Pancreas (tissue), 10 donors: ENCODE data around the gene CUX1. TPM values are rescaled to one million over a fixed set of nuclear protein-coding genes. Genes with fewer than 3 reads are reported as not detected.
A peak's percentile ranks its signal among the peaks of the same experiment; 100 is the strongest.
"Not testable (repeated sequence)": the region's sequence is repeated elsewhere in the genome, so short reads cannot be mapped to it uniquely, and the experiment has no call there.

ENCODE experiments used
- ATAC-seq, 4 donors: fragments of 200-7000 bp; cut with Tn5 transposase; one replicate each; pipeline versions ENCODE4 v1.8.0 to v1.9.1; 2020; ENCODE audit warnings: mild to moderate bottlenecking in 4 of 4, moderate library complexity in 4 of 4
- DNase-seq, 6 donors: peaks; one replicate each; pipeline ENCODE4 v3.0.0-alpha.2; 2020
- FAIRE-seq: peaks from 2 replicates; lab custom pipeline; 2012; peaks lifted over from hg19 to GRCh38; lab: Jason Lieb, UNC
- H3K27ac ChIP-seq, 4 donors: fragments of 200-600 bp; sonication (generic); 1 replicate in 3 of 4; 2 replicates in 1 of 4; pipeline versions ENCODE4 v1.5.0 to v1.8.0; 2020
- H3K27me3 ChIP-seq, 4 donors: fragments of 200-600 bp; one replicate each; pipeline ENCODE4 v1.8.0; 2021
- H3K36me3 ChIP-seq, 3 donors: fragments of 200-600 bp; sonication (generic) in 1 of 3; one replicate each; pipeline versions ENCODE4 v1.5.0 to v1.8.0; 2020 to 2021
- H3K4me1 ChIP-seq, 3 donors: fragments of 200-600 bp; one replicate each; pipeline ENCODE4 v1.8.0; 2021
- H3K4me3 ChIP-seq, 4 donors: fragments of 200-600 bp; sonication (generic) in 2 of 4; one replicate each; pipeline versions ENCODE4 v1.5.0 to v1.8.0; 2020 to 2021
- H3K9me3 ChIP-seq, 4 donors: fragments of 200-600 bp; one replicate each; pipeline ENCODE4 v1.8.0; 2021
- WGBS, 2 donors: extraction: QIAGEN DNeasy Blood & Tissue Kit; methylation state at CpG; one replicate each; pipeline ENCODE4 v1.1.7; 2013; 5-methylcytosine and 5-hydroxymethylcytosine counted together
- intact Hi-C, 3 donors: fragments of 100-400 bp; cut with DNase I; formaldehyde crosslinking; loops; one replicate each; pipeline versions ENCODE4 v1.11.1 to v1.14.2; 2022
- polyA plus RNA-seq, 2 donors: library from polyadenylated mRNA; stranded (reverse); fragments of 200-250 nt; gene quantifications; one replicate each; pipeline ENCODE4 v1.2.3, GENCODE V29; 2013
- total RNA-seq, 6 donors: library from RNA; stranded (reverse); fragmentation: NEBNext Ultra II Directional in 4 of 6; extraction: Animal tissue kit (Norgen Biotek cat#: 25700) in 4 of 6; gene quantifications; one replicate each; pipeline versions ENCODE4 v1.2.1 to v1.2.4, GENCODE V29; 2021 to 2023
- TF ChIP-seq, protein P1 (sequence below), 4 donors: fragments of 200-600 bp; sonication (generic) in 3 of 4; IDR thresholded peaks; one replicate each; pipeline versions ENCODE4 v1.5.0 to v1.8.0; 2021; ENCODE audit warnings: antibody characterized with exemption in 4 of 4
- donor health status: healthy with polysubstance abuse.
- donor health status: DM: no; HTN: no; CAD: no; lungs with moderate emphysema.
- donor health status: DM: no; HTN: no; CAD: no.
- donor health status: control.
- donor health status: control.
- donor health status: Bipolar disorder and iron deficiency.
- donor health status: DM: yes; HTN: yes; CAD: no.
- donor health status: DM: no; HTN: no; CAD: no.
- donor health status: DM: no; HTN: no; CAD: no.
- donor health status: DM: yes; HTN: yes; CAD: no.

The CUX1 gene
- total and polyA plus RNA-seq, 8 donors = 18.9 to 61.2 (median 45.1) TPM

DNA sequence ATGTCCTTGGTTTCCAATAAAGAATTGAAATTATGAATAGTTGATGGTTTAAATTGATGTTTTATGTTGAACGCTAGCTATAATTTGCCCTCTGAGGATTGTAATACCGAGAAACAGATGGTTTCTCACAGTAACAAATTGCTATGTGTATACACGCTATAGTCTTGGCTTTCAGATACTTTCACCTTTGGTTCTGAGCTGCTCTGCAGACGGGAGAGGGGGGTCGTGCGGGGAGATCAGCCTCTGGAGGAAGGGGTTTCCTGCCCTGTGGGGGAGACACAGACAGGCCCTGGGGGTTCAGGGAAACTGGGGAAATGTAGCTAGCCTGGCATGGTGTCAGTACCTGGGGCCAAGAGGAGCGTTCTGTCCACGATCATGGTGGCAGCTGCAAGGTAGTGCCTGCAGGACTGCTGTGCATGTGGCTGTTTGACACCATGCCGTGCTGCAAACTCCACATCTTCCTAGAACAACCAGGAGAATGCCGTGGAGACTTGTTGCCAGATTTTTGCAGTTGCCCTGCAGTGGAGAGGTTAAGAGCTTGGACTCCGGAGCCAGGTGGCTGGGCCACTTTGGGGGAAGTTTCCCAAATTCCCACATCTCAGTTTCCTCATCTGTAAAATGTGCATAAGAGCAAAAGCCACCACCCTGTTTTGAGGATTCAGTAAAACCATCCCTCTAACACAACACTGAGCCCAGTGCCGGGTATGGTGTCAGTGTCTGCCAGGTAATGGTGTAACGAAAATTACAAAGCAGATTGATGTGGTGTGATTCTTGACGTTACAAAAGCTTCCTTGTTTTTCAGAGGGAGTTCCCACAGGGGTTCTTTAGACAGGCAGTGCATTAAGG lies 167.9 kb downstream of the CUX1 start:
- no peak overlapping the region for H3K27ac ChIP-seq
- WGBS, 2 donors = 82 to 89% methylated on average over 14 of the region's 14 CpGs
- FAIRE-seq (no peak), ATAC-seq (peak in 2 of 4 donors; percentile 31 to 35), DNase-seq (no peak)
- intact Hi-C loops = no loop called here
- no peaks in the 10 kb centered on the region for H3K27me3 ChIP-seq
- H3K4me3 ChIP-seq = no peak overlapping the region
- H3K36me3 ChIP-seq = no peaks in the 10 kb centered on the region
- TF ChIP-seq, protein P1, sequence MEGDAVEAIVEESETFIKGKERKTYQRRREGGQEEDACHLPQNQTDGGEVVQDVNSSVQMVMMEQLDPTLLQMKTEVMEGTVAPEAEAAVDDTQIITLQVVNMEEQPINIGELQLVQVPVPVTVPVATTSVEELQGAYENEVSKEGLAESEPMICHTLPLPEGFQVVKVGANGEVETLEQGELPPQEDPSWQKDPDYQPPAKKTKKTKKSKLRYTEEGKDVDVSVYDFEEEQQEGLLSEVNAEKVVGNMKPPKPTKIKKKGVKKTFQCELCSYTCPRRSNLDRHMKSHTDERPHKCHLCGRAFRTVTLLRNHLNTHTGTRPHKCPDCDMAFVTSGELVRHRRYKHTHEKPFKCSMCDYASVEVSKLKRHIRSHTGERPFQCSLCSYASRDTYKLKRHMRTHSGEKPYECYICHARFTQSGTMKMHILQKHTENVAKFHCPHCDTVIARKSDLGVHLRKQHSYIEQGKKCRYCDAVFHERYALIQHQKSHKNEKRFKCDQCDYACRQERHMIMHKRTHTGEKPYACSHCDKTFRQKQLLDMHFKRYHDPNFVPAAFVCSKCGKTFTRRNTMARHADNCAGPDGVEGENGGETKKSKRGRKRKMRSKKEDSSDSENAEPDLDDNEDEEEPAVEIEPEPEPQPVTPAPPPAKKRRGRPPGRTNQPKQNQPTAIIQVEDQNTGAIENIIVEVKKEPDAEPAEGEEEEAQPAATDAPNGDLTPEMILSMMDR (IDR thresholded peaks at IDR 0.05) = no peak
- no peaks in the 10 kb centered on the region for H3K4me1 ChIP-seq
- no peaks in the 10 kb centered on the region for H3K9me3 ChIP-seq

GRCh38 chr7:101985903-101986734 lies 168.7 kb downstream of the CUX1 start:
- Histone ChIP-seq H3K9me3 (no peaks in the 10 kb centered on the region), H3K36me3 (no peaks in the 10 kb centered on the region), H3K4me1 (no peaks in the 10 kb centered on the region), H3K4me3 (no peak overlapping the region), H3K27ac (no peak overlapping the region), H3K27me3 (no peaks in the 10 kb centered on the region)
- 81% methylated on average over 16 of the region's 16 CpGs for WGBS, 2 donors
- FAIRE-seq (no peak), DNase-seq (no peak), ATAC-seq (peak in 2 of 4 donors; percentile 30 to 34)
- intact Hi-C loops = no loop called here
- TF ChIP-seq, protein P1 (IDR thresholded peaks at IDR 0.05) = no peak

GRCh38 chr7:101987494-101987893 lies 170.1 kb downstream of the CUX1 start:
- ATAC-seq (no peak), DNase-seq (no peak), FAIRE-seq (no peak)
- Histone ChIP-seq H3K9me3 (no peaks in the 10 kb centered on the region), H3K4me1 (no peaks in the 10 kb centered on the region), H3K4me3 (no peak overlapping the region), H3K27me3 (no peaks in the 10 kb centered on the region), H3K36me3 (no peaks in the 10 kb centered on the region), H3K27ac (no peak overlapping the region)
- TF ChIP-seq, protein P1 (IDR thresholded peaks at IDR 0.05) = no peak
- 94 to 95% methylated on average over 13 of the region's 13 CpGs for WGBS, 2 donors
- intact Hi-C loops = no loop called here

DNA sequence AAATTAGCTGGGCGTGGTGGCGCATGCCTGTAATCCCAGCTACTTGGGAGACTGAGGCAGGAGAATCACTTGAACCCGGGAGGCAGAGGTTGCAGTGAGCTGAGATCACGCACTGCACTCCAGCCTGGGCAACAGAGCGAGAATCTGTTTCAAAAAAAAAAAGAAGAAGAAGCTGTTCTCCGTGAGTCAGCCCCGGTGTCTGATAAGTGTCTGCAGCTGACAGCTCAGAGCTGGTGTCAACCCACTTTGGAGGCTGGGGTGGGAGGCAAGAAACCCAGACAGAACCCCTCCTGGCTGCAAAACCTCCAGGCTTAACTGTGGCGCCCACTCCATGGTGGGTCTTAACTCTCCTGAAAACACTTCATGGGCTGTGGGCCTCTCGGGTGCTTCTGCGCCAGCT lies 170.6 kb downstream of the CUX1 start:
- H3K27ac ChIP-seq, ATAC-seq, H3K36me3 ChIP-seq, H3K9me3 ChIP-seq, H3K4me1 ChIP-seq, H3K4me3 ChIP-seq, intact Hi-C loops, H3K27me3 ChIP-seq, DNase-seq, FAIRE-seq: not testable (repeated sequence)
- WGBS, 2 donors = 95 to 98% methylated on average over 10 of the region's 10 CpGs

- H3K27me3 ChIP-seq = no peaks in the 10 kb centered on the region
- ATAC-seq (no peak), DNase-seq (no peak), FAIRE-seq (no peak)
- no peaks in the 10 kb centered on the region for H3K4me1 ChIP-seq
- intact Hi-C loops = no loop called here
- no peak overlapping the region for H3K27ac ChIP-seq
- no peaks in the 10 kb centered on the region for H3K36me3 ChIP-seq
- 94 to 97% methylated on average over 9 of the region's 9 CpGs for WGBS, 2 donors
- no peaks in the 10 kb centered on the region for H3K9me3 ChIP-seq
- TF ChIP-seq, protein P1 (IDR thresholded peaks at IDR 0.05) = no peak
- no peak overlapping the region for H3K4me3 ChIP-seq
Measured at GRCh38 chr7:101988513-101988912, 171.1 kb downstream of the CUX1 start.
